Mucosa of descending colon (tissue), 3 donors: Measurements from ENCODE around the gene NDC80. TPM values are rescaled to one million over a fixed set of nuclear protein-coding genes. Genes with fewer than 3 reads are reported as not detected.
"Not testable (repeated sequence)": the region's sequence is repeated elsewhere in the genome, so short reads cannot be mapped to it uniquely, and the experiment has no call there.

Source experiments
- ATAC-seq: fragments of 200-7000 bp; cut with Tn5 transposase; one replicate; pipeline ENCODE4 v1.9.1; 2020; ENCODE audit warnings: mild to moderate bottlenecking, moderate library complexity
- DNase-seq, 3 donors: peaks; one replicate each; pipeline ENCODE4 v3.0.0-alpha.2; 2020
- H3K36me3 ChIP-seq: fragments of 200-600 bp; one replicate; pipeline ENCODE4 v1.8.0; 2021; ENCODE audit warnings: low read depth, mild to moderate bottlenecking
- H3K4me1 ChIP-seq: fragments of 200-600 bp; one replicate; pipeline ENCODE4 v1.8.0; 2021; ENCODE audit warnings: low read depth, mild to moderate bottlenecking
- H3K4me3 ChIP-seq: fragments of 200-600 bp; one replicate; pipeline ENCODE4 v1.8.0; 2021; ENCODE audit warnings: mild to moderate bottlenecking
- H3K9me3 ChIP-seq: fragments of 200-600 bp; one replicate; pipeline ENCODE4 v1.8.0; 2021; ENCODE audit warnings: mild to moderate bottlenecking
- intact Hi-C, 2 donors: fragments of 100-400 bp; cut with DNase I in 1 of 2; cut with micrococcal nuclease in 1 of 2; formaldehyde crosslinking; loops; one replicate each; pipeline versions ENCODE4 v1.11.0 to v1.11.1; 2022; cut with DNase I, micrococcal nuclease
- total RNA-seq, 3 donors: library from RNA; stranded (reverse); fragmentation: NEBNext Ultra II Directional in 2 of 3; extraction: Animal tissue kit (Norgen Biotek cat#: 25700) in 2 of 3; gene quantifications; one replicate each; pipeline versions ENCODE4 v1.2.1 to v1.2.4, GENCODE V29; 2021 to 2023
- TF ChIP-seq, protein P1 (sequence below): fragments of 200-600 bp; IDR thresholded peaks from one replicate; pipeline ENCODE4 v1.8.0; 2022; ENCODE audit warnings: antibody characterized with exemption, mild to moderate bottlenecking
- donor health status: DM: no; HTN: no; CAD: no; lungs with moderate emphysema.
- donor health status: DM: no; HTN: no; CAD: no.
- donor health status: DM: no; HTN: yes; CAD: no.

NDC80 gene
- total RNA-seq, 3 donors from 2014 or later, result 1.5 to 11.6 (median 3.1) TPM

GRCh38 chr18:2538236-2538635 is 33.1 kb upstream of the NDC80 start:
- TF ChIP-seq, protein P1, sequence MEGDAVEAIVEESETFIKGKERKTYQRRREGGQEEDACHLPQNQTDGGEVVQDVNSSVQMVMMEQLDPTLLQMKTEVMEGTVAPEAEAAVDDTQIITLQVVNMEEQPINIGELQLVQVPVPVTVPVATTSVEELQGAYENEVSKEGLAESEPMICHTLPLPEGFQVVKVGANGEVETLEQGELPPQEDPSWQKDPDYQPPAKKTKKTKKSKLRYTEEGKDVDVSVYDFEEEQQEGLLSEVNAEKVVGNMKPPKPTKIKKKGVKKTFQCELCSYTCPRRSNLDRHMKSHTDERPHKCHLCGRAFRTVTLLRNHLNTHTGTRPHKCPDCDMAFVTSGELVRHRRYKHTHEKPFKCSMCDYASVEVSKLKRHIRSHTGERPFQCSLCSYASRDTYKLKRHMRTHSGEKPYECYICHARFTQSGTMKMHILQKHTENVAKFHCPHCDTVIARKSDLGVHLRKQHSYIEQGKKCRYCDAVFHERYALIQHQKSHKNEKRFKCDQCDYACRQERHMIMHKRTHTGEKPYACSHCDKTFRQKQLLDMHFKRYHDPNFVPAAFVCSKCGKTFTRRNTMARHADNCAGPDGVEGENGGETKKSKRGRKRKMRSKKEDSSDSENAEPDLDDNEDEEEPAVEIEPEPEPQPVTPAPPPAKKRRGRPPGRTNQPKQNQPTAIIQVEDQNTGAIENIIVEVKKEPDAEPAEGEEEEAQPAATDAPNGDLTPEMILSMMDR, result no peak
- Histone ChIP-seq H3K36me3 (no peaks in the 10 kb centered on the region), H3K4me3 (no peak overlapping the region), H3K4me1 (no peaks in the 10 kb centered on the region), H3K9me3 (no peaks in the 10 kb centered on the region)
- DNase-seq, result no peak
- ATAC-seq, result no peak
- intact Hi-C loops, result no loop called here

DNA sequence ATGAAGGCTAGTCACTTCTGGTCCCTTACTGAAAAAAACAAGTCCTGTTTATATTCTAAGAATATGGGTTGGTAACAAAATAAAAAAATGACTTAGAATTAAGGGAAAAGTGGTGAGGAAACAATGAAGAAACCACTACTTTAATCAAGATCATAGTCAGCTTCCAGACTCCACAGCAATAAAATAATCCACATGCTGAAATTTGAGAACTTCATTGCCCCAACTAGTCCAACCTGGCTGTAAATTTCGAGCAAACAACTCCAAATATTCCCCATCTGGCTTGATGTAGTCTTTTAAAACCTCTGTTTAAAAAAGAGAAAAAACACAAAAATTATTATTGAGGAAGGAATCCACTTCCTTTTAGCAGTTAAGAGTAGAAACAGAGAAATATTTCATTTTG is 32.5 kb upstream of the NDC80 start:
- no peaks in the 10 kb centered on the region for H3K9me3 ChIP-seq
- ATAC-seq, result no peak
- no peaks in the 10 kb centered on the region for H3K4me1 ChIP-seq
- no peak for DNase-seq
- TF ChIP-seq, protein P1, result no peak
- H3K4me3 ChIP-seq, result no peak overlapping the region
- intact Hi-C loops, result no loop called here
- no peaks in the 10 kb centered on the region for H3K36me3 ChIP-seq

GRCh38 chr18:2540575-2540974 is 30.8 kb upstream of the NDC80 start:
- Histone ChIP-seq H3K36me3 (no peaks in the 10 kb centered on the region), H3K4me1 (no peaks in the 10 kb centered on the region), H3K4me3 (no peak overlapping the region), H3K9me3 (no peaks in the 10 kb centered on the region)
- DNase-seq, result no peak
- TF ChIP-seq, protein P1, result no peak
- intact Hi-C loops, result loop anchor here in 1 of 2 donors (10.0 kb wide), 1 partner anchor 956 kb away; no protein-coding TSS in a partner anchor
- ATAC-seq, result no peak

DNA sequence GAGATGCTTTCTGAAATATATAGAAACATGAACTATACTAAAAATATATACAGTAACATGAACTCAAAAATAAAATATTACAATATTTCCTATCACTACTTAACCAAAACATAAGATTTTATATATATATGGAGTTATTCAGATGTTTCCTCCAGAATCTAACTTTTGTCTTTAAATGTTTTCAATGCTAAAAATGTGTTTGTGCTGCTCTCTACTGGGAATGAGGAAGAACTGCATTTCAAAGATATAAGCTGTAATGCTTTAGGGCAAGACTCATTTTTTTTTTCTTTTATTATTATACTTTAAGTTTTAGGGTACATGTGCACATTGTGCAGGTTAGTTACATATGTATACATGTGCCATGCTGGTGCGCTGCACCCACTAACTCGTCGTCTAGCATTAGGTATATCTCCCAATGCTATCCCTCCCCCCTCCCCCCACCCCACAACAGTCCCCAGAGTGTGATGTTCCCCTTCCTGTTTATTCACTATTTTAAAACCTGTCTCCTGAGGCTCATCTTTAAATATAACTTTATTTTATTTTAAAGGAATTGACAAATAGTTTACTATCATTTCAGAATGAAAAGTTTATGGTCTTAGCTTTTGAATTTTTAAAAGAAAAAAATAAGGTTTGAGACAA is 29.3 kb upstream of the NDC80 start:
- not testable (repeated sequence) for H3K9me3 ChIP-seq, H3K4me1 ChIP-seq, H3K36me3 ChIP-seq, H3K4me3 ChIP-seq, DNase-seq
- TF ChIP-seq, protein P1, result peak; percentile 32
- ATAC-seq, result peak; percentile 50
- intact Hi-C loops, result loop anchor here in 1 of 2 donors (10.0 kb wide), 1 partner anchor 957 kb away; no protein-coding TSS in a partner anchor

DNA sequence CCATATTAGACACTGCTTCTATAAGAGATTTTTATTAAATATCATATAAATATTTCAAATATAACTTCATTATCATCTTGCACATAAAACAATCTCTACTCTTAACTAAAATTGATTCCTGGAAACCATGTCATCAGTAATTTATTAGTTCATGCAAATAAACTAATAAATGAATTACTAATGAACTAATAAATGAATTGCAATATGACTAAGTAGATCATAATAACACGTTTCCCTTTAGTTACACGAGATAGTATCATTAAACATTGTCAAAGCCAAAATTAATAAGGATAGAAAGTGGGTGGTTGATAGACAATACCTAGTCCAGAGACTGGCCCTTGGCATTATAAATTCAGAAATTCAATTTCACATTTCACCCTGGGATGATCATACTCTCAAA is 26.2 kb upstream of the NDC80 start:
- no peaks in the 10 kb centered on the region for H3K4me1 ChIP-seq
- DNase-seq, result no peak
- no peak overlapping the region for H3K4me3 ChIP-seq
- H3K36me3 ChIP-seq, result no peaks in the 10 kb centered on the region
- intact Hi-C loops, result loop anchor here in 1 of 2 donors (10.0 kb wide), 1 partner anchor 960 kb away; no protein-coding TSS in a partner anchor
- H3K9me3 ChIP-seq, result no peaks in the 10 kb centered on the region
- TF ChIP-seq, protein P1, result no peak
- ATAC-seq, result no peak
